GM12878 (cell line): ENCODE measurements around the gene LRWD1. TPM values are rescaled to one million over a fixed set of nuclear protein-coding genes. Genes with fewer than 3 reads are reported as not detected.
"Not testable (repeated sequence)": the region's sequence is repeated elsewhere in the genome, so short reads cannot be mapped to it uniquely, and the experiment has no call there.

Source experiments
- ATAC-seq: fragments of 200-7000 bp; cut with Tn5 transposase; 3 replicates; pipeline ENCODE4 v1.9.1; 2020; ENCODE audit warnings: mild to moderate bottlenecking, moderate library complexity
- BruUV-seq: library from RNA; stranded (reverse); fragments of 400-500 nt; replicated peaks from 2 replicates; lab custom pipeline; 2021; lab: Mats Ljungman, UMichigan
- CTCF ChIA-PET: fragments of 300-600 bp; sonication (Branson Sonifier 250); formaldehyde crosslinking; extraction: SDS; loops from one replicate; lab custom pipeline; 2021; ENCODE audit warnings: inconsistent platforms; lab: Yijun Ruan, JAX
- POLR2A ChIA-PET: fragments of 350-600 bp; formaldehyde crosslinking; extraction: SDS; loops from one replicate; lab custom pipeline; 2021; ENCODE audit warnings: inconsistent platforms; lab: Charles Lee
- RAD21 ChIA-PET: fragments of 300-600 bp; sonication (Branson Sonifier 250); formaldehyde crosslinking; loops from one replicate; lab custom pipeline; 2023; ENCODE audit warnings: antibody characterized with exemption; ENCODE audit not compliant: unreplicated experiment; lab: Charles Lee
- SMC1A ChIA-PET: fragments of 300-600 bp; sonication (Branson Sonifier 250); formaldehyde crosslinking; loops from one replicate; lab custom pipeline; 2023; ENCODE audit not compliant: unreplicated experiment, uncharacterized antibody; lab: Charles Lee
- DNase-seq: peaks from one replicate; pipeline ENCODE4 v3.0.0-alpha.2; 2011; ENCODE audit warnings: low read depth, low spot score
- FAIRE-seq: peaks from 3 replicates; lab custom pipeline; 2011; peaks lifted over from hg19 to GRCh38; lab: Jason Lieb, UNC
- H2AFZ ChIP-seq: 2 replicates; pipeline ENCODE4 v1.6.0; 2011; ENCODE audit warnings: low read depth, low read length, control low read depth; ENCODE audit not compliant: control insufficient read depth
- H3K27ac ChIP-seq: 2 replicates; pipeline ENCODE4 v1.5.1; 2011; ENCODE audit warnings: control low read depth; ENCODE audit not compliant: control insufficient read depth, insufficient read depth
- H3K27me3 ChIP-seq, 2 experiments: replicated peaks in 1 of 2; 2 replicates each; pipeline versions ENCODE4 v1.6.0 to v1.6.1; 2011; ENCODE audit warnings: low read length in 1 of 2; ENCODE audit not compliant: control insufficient read depth in 2 of 2, insufficient read depth in 2 of 2
- H3K36me3 ChIP-seq, 2 experiments: 2 replicates each; pipeline ENCODE4 v1.5.1; 2011; ENCODE audit warnings: low read length in 1 of 2; ENCODE audit not compliant: control insufficient read depth in 2 of 2, insufficient read depth in 2 of 2
- H3K4me1 ChIP-seq: 2 replicates; pipeline ENCODE4 v1.6.1; 2011; ENCODE audit warnings: mild to moderate bottlenecking, low read length, moderate library complexity, mixed read lengths; ENCODE audit not compliant: control insufficient read depth, insufficient read depth
- H3K4me2 ChIP-seq: 2 replicates; pipeline ENCODE4 v1.6.0; 2011; ENCODE audit warnings: control low read depth; ENCODE audit not compliant: control insufficient read depth, insufficient read depth
- H3K4me3 ChIP-seq: fragments of 200-600 bp; sonication (generic); 2 replicates; pipeline ENCODE4 v1.5.1; 2016
- H3K79me2 ChIP-seq: 2 replicates; pipeline ENCODE4 v1.6.0; 2011; ENCODE audit warnings: low read length; ENCODE audit not compliant: control insufficient read depth, insufficient read depth
- H3K9ac ChIP-seq: 2 replicates; pipeline ENCODE4 v1.8.0; 2011; ENCODE audit warnings: low read length, control low read depth, mixed read lengths; ENCODE audit not compliant: control insufficient read depth, insufficient read depth
- H3K9me3 ChIP-seq: replicated peaks from 3 replicates; pipeline ENCODE4 v1.5.1; 2011; ENCODE audit warnings: mild to moderate bottlenecking, low read length; ENCODE audit not compliant: control insufficient read depth, insufficient read depth
- H4K20me1 ChIP-seq: 2 replicates; pipeline ENCODE4 v1.6.0; 2011; ENCODE audit not compliant: control insufficient read depth, insufficient read depth
- BACH1 ChIP-seq: fragments of 450-650 bp; IDR thresholded peaks from 2 replicates; pipeline ENCODE4 v1.6.1; 2017; ENCODE audit warnings: mild to moderate bottlenecking, borderline replicate concordance
- CBFB ChIP-seq: IDR thresholded peaks from 2 replicates; pipeline ENCODE4 v1.6.1; 2016; ENCODE audit warnings: antibody characterized with exemption, low read depth
- HCFC1 ChIP-seq: fragments of 150-350 bp; IDR thresholded peaks from 2 replicates; pipeline ENCODE4 v1.6.1; 2014; ENCODE audit warnings: low read length
- IKZF1 ChIP-seq: fragments of 450-650 bp; conservative IDR thresholded peaks from 2 replicates; pipeline ENCODE4 v1.6.1; 2017; ENCODE audit warnings: antibody characterized with exemption, mild to moderate bottlenecking
- WGBS: methylation state at CpG from one replicate; pipeline ENCODE4 v1.1.6; 2016; ENCODE audit warnings: low lambda C conversion rate; ENCODE audit not compliant: insufficient replicate concordance, insufficient coverage; ENCODE audit errors: missing lambda C conversion rate; 5-methylcytosine and 5-hydroxymethylcytosine counted together
- in situ Hi-C: fragments of 300-500 bp; cut with MboI; formaldehyde crosslinking; loops from 9 replicates; pipeline ENCODE4 v1.14.3; 2018; ENCODE audit warnings: mixed read lengths
- intact Hi-C: fragments of 100-400 bp; cut with micrococcal nuclease; formaldehyde crosslinking; loops from one replicate; pipeline ENCODE4 v1.14.2; 2022; ENCODE audit not compliant: unreplicated experiment
- polyA plus RNA-seq, 11 experiments: library from polyadenylated mRNA; depleted of rRNA in 4 of 11; unstranded in 6 of 11; stranded (reverse) in 5 of 11; fragments of >200 nt; fragmentation: Nextera tagmentation in 4 of 11; fragmentation: Illumina TruSeq in 1 of 11; extraction: Ambion mirVana in 4 of 11; extraction: Trizol in 1 of 11; gene quantifications; 1 replicate in 1 of 11; 2 replicates in 10 of 11; pipeline versions ENCODE4 v1.2.1 to v1.2.3, GENCODE V29; 2011 to 2016; ENCODE audit warnings: inconsistent platforms in 2 of 11, missing spikeins in 2 of 11, low read depth in 1 of 11
- total RNA-seq, 4 experiments: library from RNA; depleted of rRNA in 3 of 4; stranded (reverse); fragments of >200 nt in 3 of 4; fragmentation: Illumina TruSeq in 1 of 4; extraction: Trizol in 1 of 4; gene quantifications; 2 replicates each; pipeline versions ENCODE4 v1.2.1 to v1.2.3, GENCODE V29; 2013 to 2021
- TF ChIP-seq, protein P1 (sequence below): fragments of 450-650 bp; IDR thresholded peaks from 2 replicates; pipeline ENCODE4 v1.6.1; 2017; ENCODE audit warnings: low read depth, mild to moderate bottlenecking, moderate library complexity
- TF ChIP-seq, protein P2 (sequence below), 3 experiments: IDR thresholded peaks in 2 of 3; conservative IDR thresholded peaks in 1 of 3; 2 replicates each; pipeline ENCODE4 v1.5.1; 2011; ENCODE audit warnings: low read depth in 3 of 3, low read length in 3 of 3, mild to moderate bottlenecking in 3 of 3, control low read depth in 2 of 3, moderate library complexity in 2 of 3, inconsistent platforms in 1 of 3, mixed read lengths in 1 of 3; ENCODE audit not compliant: control insufficient read depth in 2 of 3, insufficient read depth in 1 of 3; ENCODE audit errors: extremely low read depth in 1 of 3

Gene LRWD1
- total and polyA plus RNA-seq, 10 of the 15 experiments (the other 5 are each of a cell fraction or from before 2014, with no cell fraction given), result 0.40 to 64.4 (median 26.1) TPM

DNA sequence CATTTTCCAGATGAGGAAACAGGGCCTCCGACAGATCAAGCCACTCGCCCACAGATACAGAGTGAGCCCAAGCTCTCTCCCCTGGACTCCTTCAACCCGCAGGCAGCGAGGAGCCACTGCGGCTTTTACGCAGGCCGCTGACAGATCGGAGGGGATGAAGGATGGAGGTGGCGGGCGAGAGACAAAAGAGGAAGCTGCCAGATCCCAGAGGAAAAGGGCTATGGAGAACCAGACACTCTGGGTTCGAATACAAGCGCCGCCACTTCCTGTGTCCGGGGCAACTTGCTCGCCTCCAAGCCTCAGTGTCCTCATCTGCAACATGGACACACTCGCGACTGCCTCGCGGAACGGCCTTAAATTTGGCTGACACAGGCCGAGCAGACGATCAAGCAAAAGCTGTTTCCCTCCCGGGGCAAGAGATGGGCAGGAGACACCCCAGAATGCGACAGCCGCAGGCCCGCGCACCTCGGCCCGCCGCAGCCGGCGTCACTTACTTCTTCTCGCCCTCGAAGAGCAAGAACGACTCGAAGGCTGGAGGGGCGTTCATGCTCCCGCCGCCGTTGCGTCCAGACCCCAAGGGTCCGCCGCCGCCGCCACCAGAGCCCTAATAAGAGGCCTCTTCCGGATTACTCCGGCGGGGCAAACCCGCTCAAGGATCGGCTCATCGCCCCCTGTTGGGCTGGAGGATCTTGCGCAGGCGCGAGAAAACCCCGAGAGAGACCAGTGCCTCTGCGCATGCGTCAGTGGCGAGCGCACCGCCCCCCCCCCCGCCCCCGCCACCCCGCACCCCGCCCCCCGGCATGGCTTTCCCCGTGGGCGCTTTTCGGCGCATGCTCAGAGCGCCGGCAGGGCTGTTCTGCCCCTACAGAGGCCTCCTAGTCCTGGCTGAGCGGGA, 13.8 kb downstream of the LRWD1 start, which contains the start of gene POLR2J (continued):
- TF ChIP-seq BACH1, result peak; percentile 18; the same call in 1 of the 2 replicates
- TF ChIP-seq CBFB, result 0 out of 2 replicates have a peak, but pooled peaks have one; percentile 27
- TF ChIP-seq, protein P1, sequence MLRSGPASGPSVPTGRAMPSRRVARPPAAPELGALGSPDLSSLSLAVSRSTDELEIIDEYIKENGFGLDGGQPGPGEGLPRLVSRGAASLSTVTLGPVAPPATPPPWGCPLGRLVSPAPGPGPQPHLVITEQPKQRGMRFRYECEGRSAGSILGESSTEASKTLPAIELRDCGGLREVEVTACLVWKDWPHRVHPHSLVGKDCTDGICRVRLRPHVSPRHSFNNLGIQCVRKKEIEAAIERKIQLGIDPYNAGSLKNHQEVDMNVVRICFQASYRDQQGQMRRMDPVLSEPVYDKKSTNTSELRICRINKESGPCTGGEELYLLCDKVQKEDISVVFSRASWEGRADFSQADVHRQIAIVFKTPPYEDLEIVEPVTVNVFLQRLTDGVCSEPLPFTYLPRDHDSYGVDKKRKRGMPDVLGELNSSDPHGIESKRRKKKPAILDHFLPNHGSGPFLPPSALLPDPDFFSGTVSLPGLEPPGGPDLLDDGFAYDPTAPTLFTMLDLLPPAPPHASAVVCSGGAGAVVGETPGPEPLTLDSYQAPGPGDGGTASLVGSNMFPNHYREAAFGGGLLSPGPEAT, result 0 out of 2 replicates have a peak, but pooled peaks have one; percentile 20
- TF ChIP-seq, protein P2, sequence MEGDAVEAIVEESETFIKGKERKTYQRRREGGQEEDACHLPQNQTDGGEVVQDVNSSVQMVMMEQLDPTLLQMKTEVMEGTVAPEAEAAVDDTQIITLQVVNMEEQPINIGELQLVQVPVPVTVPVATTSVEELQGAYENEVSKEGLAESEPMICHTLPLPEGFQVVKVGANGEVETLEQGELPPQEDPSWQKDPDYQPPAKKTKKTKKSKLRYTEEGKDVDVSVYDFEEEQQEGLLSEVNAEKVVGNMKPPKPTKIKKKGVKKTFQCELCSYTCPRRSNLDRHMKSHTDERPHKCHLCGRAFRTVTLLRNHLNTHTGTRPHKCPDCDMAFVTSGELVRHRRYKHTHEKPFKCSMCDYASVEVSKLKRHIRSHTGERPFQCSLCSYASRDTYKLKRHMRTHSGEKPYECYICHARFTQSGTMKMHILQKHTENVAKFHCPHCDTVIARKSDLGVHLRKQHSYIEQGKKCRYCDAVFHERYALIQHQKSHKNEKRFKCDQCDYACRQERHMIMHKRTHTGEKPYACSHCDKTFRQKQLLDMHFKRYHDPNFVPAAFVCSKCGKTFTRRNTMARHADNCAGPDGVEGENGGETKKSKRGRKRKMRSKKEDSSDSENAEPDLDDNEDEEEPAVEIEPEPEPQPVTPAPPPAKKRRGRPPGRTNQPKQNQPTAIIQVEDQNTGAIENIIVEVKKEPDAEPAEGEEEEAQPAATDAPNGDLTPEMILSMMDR (IDR thresholded peaks at IDR 0.05 in 2 of 3, conservative IDR thresholded peaks at IDR 0.05 in 1 of 3; ENCODE audit: control insufficient read depth in 2 of 3, extremely low read depth in 1 of 3, insufficient read depth in 1 of 3, low read depth in 3 of 3, low read length in 3 of 3), result peak in 2 of 3 experiments; percentile 6 to 16; a peak in 1 of 6 replicates
- TF ChIP-seq IKZF1, result 0 out of 2 replicates have a peak, but pooled peaks have one; percentile 22
- peak; percentile 33; the same call in 1 of the 2 replicates for TF ChIP-seq HCFC1

DNA sequence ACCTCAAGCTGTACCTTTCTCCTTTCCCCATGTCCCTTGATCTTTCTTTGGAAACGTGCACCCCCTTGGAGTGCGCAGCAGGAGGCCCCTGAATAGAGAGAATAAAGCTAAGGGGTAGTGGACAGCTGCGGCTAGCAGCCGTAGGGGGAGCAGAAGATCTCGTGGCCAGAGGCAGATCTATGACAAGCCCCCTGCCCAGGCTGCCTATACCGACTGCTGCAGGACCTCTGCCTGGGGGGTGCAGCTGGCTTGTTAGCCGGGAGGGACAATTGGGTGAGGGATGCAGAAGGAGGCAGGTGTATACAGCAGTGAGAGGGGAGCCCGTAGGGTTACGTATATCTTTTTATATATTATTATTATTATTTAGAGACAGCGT, 14.4 kb downstream of the LRWD1 start:
- intact Hi-C loops, H2AFZ ChIP-seq, H3K4me3 ChIP-seq, SMC1A ChIA-PET, H3K27ac ChIP-seq, DNase-seq, FAIRE-seq, POLR2A ChIA-PET, H3K9me3 ChIP-seq, BruUV-seq, RAD21 ChIA-PET, H3K4me1 ChIP-seq, H3K79me2 ChIP-seq, H3K27me3 ChIP-seq, H3K9ac ChIP-seq, H4K20me1 ChIP-seq, in situ Hi-C loops, H3K4me2 ChIP-seq, H3K36me3 ChIP-seq: not testable (repeated sequence)
- 0% methylated on average over 2 of the region's 10 CpGs for WGBS
- CTCF ChIA-PET, result interaction anchor here (0.9 to 1.3 kb wide), 2 partner anchors 75 to 200 kb away, joined by 5 to 6 read pairs; no protein-coding TSS in a partner anchor
- peak; percentile 43 for ATAC-seq
